SK-N-MC (cell line): ENCODE data around the gene RAB11FIP5.

Experiments
- EZH2 ChIP-seq: fragments of 200-600 bp; sonication (generic); IDR thresholded peaks from one replicate; pipeline ENCODE4 v1.6.1; 2017; ENCODE audit warnings: antibody characterized with exemption
- FOXP2 ChIP-seq: optimal IDR thresholded peaks from 2 replicates; pipeline ENCODE3; 2011; ENCODE audit warnings: mild to moderate bottlenecking, moderate library complexity; ENCODE audit not compliant: insufficient read depth; ENCODE audit errors: extremely low read length, control extremely low read depth
- POLR2AphosphoS5 ChIP-seq: IDR thresholded peaks from 2 replicates; pipeline ENCODE4 v1.6.1; 2012; ENCODE audit warnings: mild to moderate bottlenecking, low read depth, low read length, borderline replicate concordance

DNA sequence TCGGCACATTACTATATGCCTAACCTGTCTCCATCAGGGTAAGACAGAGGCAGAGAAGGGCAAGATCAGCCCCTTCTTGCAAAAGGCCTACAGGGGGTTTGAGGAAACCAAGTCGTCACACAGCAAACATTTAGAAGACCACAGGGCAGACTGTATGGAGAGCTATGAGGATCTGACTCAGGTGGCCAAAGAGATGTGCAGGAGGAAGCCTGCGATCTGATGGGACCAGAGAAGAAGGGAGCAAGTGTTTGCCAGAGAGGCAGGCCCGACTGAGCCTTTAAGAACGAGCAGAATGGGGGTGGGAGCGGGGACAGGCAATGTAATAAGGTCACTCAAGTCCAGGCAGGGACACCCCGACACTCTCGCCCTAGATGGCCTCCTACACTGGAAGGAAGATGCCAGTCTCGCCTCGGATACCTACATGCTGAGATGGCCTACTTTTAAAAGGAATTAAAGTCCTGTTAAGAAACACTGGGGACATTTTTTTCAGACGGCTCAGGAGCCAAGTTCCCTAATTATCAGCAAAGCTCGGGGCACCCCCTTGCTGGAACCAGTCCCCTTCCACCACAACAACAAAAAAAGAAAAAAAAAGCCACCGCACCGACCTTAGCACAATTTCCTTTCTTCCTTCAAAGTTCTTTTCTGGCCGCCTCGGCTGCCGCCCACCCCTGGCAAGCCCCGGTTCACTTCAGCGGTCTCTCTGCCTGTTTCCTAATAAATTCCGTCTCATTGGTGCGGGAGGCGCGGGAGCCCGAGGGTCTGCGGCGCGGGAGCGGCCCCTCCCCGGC lies 42.7 kb downstream of the RAB11FIP5 start:
- TF ChIP-seq EZH2 (no peak), POLR2AphosphoS5 (no peak), FOXP2 (no peak)
